ENCODE results near the gene PTPRD.

PTPRD gene

DNA sequence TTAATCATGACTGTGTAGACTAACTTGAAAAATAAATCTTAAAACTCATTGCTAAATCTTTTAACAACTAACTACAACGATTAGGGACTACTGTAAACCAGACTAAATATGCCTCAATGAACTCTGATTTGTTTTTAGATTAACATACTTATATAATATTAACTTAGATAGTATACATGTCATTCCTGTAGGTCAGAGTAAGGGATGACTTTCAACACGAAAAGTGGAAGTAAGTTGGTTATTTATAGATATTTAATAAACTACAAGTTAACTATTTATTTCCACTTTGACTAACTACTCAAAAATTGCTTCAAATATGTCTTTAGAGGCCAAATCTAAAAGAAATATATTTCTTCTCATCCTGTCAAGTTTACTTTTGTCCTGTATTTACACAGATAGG, 795.6 kb downstream of the PTPRD start:
- FAIRE-seq (no peak), DNase-seq (ENCODE audit: insufficient read length) (no peak)
- no peak for TF ChIP-seq POLR2A (IDR thresholded peaks at IDR 0.05; ENCODE audit: low read depth, low read length)
- no peak for TF ChIP-seq POLR2AphosphoS5 (IDR thresholded peaks at IDR 0.05; ENCODE audit: low read depth, low read length)
- no peak for TF ChIP-seq TAF1 (IDR thresholded peaks at IDR 0.05; ENCODE audit: borderline replicate concordance, low read depth, low read length)

DNA sequence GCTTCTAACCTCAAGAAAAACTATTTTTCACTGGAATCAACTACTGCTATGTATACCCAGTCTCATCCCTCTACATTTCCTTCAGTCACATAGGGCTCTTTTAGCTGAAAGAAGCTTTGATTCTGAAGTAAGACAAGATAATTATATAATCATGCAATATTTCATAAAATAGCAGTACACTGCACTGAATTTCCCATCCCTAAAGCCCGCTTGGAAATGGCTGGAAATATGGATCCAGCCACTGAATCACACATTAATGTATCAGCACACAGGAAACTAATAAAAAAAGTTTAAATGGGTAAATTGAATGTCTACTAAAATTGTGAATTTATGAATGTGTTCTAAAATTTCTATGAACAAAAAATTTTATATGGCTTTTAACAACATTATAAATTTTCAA, 808.7 kb downstream of the PTPRD start:
- DNase-seq (ENCODE audit: insufficient read length) (no peak), FAIRE-seq (no peak)
- TF ChIP-seq POLR2AphosphoS5 (IDR thresholded peaks at IDR 0.05; ENCODE audit: low read depth, low read length) (no peak), TAF1 (IDR thresholded peaks at IDR 0.05; ENCODE audit: borderline replicate concordance, low read depth, low read length) (no peak), POLR2A (IDR thresholded peaks at IDR 0.05; ENCODE audit: low read depth, low read length) (no peak)

DNA sequence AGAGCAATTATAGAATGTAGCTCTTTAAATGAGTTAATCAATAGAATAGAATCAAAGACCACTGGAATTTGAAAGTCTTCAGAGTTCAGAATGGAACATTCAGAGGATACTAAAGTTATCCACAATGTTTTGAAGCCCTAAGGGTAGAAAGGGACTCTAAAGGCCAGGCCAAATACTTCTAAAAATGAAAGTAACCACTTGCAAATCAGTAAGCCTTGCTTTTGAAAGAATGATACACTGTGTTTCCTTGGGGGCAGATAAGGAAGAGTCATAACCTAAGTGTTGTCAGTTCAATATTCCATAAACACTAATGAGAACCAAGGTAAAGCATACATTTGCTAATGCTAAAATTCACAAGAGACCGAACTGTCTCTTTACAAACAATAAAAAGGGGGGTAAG, 813.5 kb downstream of the PTPRD start:
- DNase-seq (ENCODE audit: insufficient read length) (no peak), FAIRE-seq (no peak)
- TF ChIP-seq TAF1 (IDR thresholded peaks at IDR 0.05; ENCODE audit: borderline replicate concordance, low read depth, low read length) (no peak), POLR2A (IDR thresholded peaks at IDR 0.05; ENCODE audit: low read depth, low read length) (no peak), POLR2AphosphoS5 (IDR thresholded peaks at IDR 0.05; ENCODE audit: low read depth, low read length) (no peak)

DNA sequence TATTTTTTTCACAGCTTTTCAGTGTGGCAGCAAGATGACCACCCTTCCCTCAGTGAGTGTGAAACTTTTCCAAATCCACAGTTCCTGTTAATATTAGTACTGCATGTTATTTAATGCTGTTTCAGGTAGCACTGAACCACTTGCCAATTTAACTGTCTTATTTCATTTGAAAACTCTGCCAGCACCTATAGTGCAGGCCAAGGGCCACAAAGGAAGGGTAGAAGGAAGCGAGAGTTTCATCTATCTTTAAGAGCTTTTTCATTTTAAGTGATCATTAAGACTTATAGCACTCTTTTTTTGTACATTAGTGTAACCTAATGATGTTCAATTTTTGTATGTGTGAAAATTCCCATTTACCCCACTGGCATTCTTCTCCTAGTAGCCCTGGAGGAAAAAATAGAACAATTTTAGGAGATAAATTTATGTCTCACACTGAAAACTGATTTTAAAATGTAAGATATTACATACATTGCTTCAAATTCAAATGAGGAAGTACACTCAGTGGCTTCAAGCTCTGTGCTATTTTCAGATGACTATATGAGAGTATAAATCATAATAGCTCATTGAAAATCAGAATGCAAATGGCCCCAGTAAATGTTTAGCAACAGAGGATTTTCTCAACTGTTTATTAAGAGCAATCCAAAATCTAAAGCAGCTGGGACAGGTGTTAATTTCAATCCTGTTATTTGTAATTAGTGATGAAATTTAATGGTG, 820.5 kb downstream of the PTPRD start:
- FAIRE-seq (peak; percentile 44), DNase-seq (ENCODE audit: insufficient read length) (no peak)
- no peak for TF ChIP-seq POLR2AphosphoS5 (IDR thresholded peaks at IDR 0.05; ENCODE audit: low read depth, low read length)
- no peak for TF ChIP-seq TAF1 (IDR thresholded peaks at IDR 0.05; ENCODE audit: borderline replicate concordance, low read depth, low read length)
- TF ChIP-seq POLR2A (IDR thresholded peaks at IDR 0.05; ENCODE audit: low read depth, low read length), result no peak

DNA sequence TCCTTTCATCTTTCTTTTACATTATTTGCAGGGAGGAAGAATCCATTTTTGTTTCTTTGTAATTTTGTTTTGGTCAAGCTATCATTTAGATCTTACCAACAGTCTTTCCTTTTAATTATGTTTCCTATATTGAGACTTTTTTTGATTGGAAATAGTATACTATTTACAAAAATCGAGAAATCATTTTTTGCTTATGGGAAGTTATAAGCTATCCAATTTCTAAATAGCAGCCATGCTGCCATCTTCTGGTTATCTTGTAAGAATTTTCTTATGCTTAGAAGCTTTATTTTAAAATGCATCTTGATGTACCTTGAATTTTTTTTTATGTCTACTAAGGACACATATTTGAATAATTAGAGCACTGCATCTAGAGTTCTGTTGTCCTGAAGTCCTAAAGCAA, 821.2 kb downstream of the PTPRD start:
- TF ChIP-seq POLR2A (IDR thresholded peaks at IDR 0.05; ENCODE audit: low read depth, low read length) (no peak), POLR2AphosphoS5 (IDR thresholded peaks at IDR 0.05; ENCODE audit: low read depth, low read length) (no peak), TAF1 (IDR thresholded peaks at IDR 0.05; ENCODE audit: borderline replicate concordance, low read depth, low read length) (no peak)
- DNase-seq (ENCODE audit: insufficient read length), result no peak

DNA sequence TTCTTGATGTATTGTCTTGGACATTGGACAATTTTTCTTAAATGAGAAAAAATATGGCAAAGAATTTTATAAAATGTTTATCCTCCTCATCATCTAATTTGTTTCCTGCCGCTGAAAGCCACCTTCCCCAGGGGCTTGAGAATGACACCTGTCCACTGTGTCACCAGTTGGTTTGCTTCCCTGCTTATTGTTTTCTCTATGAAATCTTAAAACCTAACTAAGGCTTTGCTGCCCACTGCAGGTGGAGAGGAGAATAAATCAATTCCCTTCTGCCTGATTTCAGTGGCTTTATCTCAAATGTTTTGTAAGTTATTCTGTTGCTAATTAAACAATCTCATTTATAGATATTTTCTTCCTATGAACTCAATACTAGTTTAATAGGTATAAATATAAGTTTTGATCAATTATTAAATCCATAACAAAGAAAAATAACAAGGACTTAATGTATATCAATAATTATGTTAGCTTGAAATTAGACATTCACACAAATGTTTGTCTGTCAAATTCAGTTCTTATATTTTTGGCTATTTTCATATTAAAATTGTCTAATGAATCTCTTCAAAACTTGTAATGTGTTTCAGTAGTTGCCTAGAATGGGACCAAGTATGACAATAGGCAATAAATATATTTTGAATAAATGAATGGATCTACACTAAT, 822.5 kb downstream of the PTPRD start:
- DNase-seq (ENCODE audit: insufficient read length), result no peak
- TF ChIP-seq TAF1 (IDR thresholded peaks at IDR 0.05; ENCODE audit: borderline replicate concordance, low read depth, low read length) (no peak), POLR2A (IDR thresholded peaks at IDR 0.05; ENCODE audit: low read depth, low read length) (no peak), POLR2AphosphoS5 (IDR thresholded peaks at IDR 0.05; ENCODE audit: low read depth, low read length) (no peak)
- FAIRE-seq, result no peak

More for the DNA sequence above, 821.2 kb downstream of the PTPRD start:
- FAIRE-seq, result no peak

DNA sequence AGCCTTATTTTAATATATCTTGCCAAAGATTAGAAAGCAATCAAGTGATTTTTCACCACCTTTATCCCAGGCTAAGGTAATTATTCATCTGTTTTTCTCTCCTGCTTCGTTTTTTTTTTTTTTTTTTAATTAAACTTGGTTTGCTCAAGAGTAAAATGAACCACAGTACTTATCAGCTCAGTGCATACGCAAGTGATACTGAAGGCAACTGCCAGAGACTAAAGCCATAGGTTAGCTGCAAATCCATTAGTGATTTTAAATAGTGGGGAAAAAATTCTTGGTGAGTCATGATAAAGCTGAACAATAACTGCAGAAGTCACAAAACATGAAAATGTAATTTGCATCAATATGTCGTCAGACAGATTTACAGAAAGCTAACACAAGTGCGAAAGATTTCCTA, 829.1 kb downstream of the PTPRD start:
- DNase-seq (ENCODE audit: insufficient read length) (no peak), FAIRE-seq (no peak)
- no peak for TF ChIP-seq POLR2AphosphoS5 (IDR thresholded peaks at IDR 0.05; ENCODE audit: low read depth, low read length)
- TF ChIP-seq POLR2A (IDR thresholded peaks at IDR 0.05; ENCODE audit: low read depth, low read length), result no peak
- TF ChIP-seq TAF1 (IDR thresholded peaks at IDR 0.05; ENCODE audit: borderline replicate concordance, low read depth, low read length), result no peak

DNA sequence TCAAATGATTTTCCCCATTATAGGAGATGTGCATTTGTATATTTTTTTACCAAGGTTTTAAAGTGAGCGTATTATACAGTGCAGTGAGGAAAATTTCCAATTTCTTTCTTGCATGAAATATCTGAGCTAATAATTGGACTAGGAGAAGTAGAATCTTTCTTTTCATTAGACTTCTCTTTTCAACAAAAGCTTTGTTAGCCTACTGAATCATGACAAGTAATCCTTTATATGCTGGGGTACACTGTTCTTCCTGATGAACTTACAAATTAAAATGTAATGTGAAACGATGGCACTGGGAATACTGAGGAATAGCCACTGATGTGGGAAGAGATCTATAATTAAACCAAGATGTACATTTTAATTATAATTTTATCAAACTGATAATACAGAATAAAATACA, 829.6 kb downstream of the PTPRD start:
- no peak for DNase-seq (ENCODE audit: insufficient read length)
- TF ChIP-seq POLR2AphosphoS5 (IDR thresholded peaks at IDR 0.05; ENCODE audit: low read depth, low read length), result no peak
- TF ChIP-seq TAF1 (IDR thresholded peaks at IDR 0.05; ENCODE audit: borderline replicate concordance, low read depth, low read length), result no peak
- no peak for TF ChIP-seq POLR2A (IDR thresholded peaks at IDR 0.05; ENCODE audit: low read depth, low read length)
- FAIRE-seq, result no peak

DNA sequence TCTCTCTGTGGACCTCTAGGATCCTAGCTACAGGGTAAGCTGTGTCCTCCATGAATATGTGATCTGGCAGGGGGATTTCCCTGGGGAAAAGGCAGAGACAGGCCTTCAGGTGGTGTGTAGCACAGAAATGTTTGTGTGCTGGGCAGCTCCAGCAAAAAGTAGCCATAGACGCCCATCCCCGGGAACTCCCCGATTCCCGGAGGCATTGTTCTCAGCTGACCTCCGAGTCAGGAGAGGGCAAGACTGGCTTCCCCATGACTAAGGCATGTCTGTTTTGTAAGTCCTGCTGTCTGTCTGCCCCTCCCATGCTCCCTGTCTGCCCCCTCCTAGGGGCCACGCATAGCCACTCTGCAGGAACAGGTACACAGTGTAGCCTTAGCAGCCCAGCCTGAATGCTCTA, 834.5 kb downstream of the PTPRD start:
- FAIRE-seq (no peak), DNase-seq (ENCODE audit: insufficient read length) (no peak)
- no peak for TF ChIP-seq POLR2A (IDR thresholded peaks at IDR 0.05; ENCODE audit: low read depth, low read length)
- no peak for TF ChIP-seq TAF1 (IDR thresholded peaks at IDR 0.05; ENCODE audit: borderline replicate concordance, low read depth, low read length)
- TF ChIP-seq POLR2AphosphoS5 (IDR thresholded peaks at IDR 0.05; ENCODE audit: low read depth, low read length), result no peak

DNA sequence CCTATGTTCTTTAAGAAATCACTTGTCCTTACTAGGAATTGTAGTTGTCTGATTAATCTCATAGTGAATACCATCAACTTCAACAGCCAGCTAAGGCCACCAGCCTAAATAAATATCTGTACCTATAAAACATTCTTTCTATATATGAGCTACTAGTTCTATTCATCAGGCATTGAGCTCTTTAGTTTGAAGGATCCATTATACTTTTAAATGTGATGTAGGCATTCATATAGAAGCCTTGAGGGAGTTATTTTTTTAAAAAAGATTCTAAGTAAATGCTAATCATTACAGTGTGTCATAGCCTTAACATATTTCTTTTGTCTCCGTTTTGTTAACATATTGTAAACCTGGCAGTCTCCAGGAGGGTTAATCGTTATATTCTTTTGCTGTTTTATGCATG, 838.3 kb downstream of the PTPRD start:
- DNase-seq (ENCODE audit: insufficient read length), result no peak
- FAIRE-seq, result no peak
- no peak for TF ChIP-seq POLR2AphosphoS5 (IDR thresholded peaks at IDR 0.05; ENCODE audit: low read depth, low read length)
- TF ChIP-seq POLR2A (IDR thresholded peaks at IDR 0.05; ENCODE audit: low read depth, low read length), result no peak
- TF ChIP-seq TAF1 (IDR thresholded peaks at IDR 0.05; ENCODE audit: borderline replicate concordance, low read depth, low read length), result no peak

DNA sequence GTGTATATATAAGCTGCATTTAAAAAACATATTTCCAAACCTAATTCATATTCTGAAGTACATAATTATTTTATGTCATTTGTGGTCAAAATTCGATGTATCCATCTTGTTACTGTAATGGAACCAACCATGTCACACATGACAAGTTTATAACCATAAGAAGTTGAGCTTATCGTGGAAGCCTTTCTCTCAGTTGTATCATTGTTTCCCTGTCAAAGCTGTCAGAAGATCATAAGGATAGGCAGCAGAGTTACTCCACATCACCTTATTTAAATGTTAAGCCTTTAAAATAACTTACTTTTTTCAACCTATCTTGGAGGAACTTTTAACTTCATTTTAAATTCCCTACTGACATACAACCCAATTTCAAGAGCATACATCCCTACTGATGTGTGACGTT, 841.5 kb downstream of the PTPRD start:
- no peak for DNase-seq (ENCODE audit: insufficient read length)
- TF ChIP-seq POLR2AphosphoS5 (IDR thresholded peaks at IDR 0.05; ENCODE audit: low read depth, low read length), result no peak
- TF ChIP-seq POLR2A (IDR thresholded peaks at IDR 0.05; ENCODE audit: low read depth, low read length), result no peak
- TF ChIP-seq TAF1 (IDR thresholded peaks at IDR 0.05; ENCODE audit: borderline replicate concordance, low read depth, low read length), result no peak
- no peak for FAIRE-seq

DNA sequence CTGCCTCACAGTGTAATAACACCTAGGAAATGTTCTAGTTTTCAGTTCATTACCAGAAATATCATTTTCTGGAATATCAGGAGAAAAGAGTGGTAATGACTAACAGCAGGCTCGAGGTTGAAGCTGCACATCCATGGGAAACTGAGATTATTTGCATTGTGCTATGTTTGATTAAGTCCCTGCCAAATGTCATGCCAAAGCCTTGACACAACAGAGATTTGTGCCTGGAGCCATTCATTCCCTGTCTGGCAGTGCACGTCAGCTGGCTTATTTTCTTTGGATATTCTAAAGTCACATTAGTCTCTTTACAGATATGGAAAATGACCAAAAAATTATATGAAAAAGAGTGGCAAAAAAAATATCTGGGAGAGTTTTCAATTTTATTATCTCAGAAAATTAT, 848.0 kb downstream of the PTPRD start:
- TF ChIP-seq POLR2A (IDR thresholded peaks at IDR 0.05; ENCODE audit: low read depth, low read length) (no peak), POLR2AphosphoS5 (IDR thresholded peaks at IDR 0.05; ENCODE audit: low read depth, low read length) (no peak), TAF1 (IDR thresholded peaks at IDR 0.05; ENCODE audit: borderline replicate concordance, low read depth, low read length) (no peak)
- FAIRE-seq, result no peak
- DNase-seq (ENCODE audit: insufficient read length), result no peak

Data from GM12892 (cell line).